Stomach smooth muscle (tissue), 2 donors: Measurements from ENCODE around the gene GPR153.

ENCODE experiments used
- H3K27ac ChIP-seq: one replicate; pipeline ENCODE4 v1.7.0; 2013; ENCODE audit warnings: mild to moderate bottlenecking, low read length, inconsistent platforms
- H3K27me3 ChIP-seq, 2 donors: one replicate each; pipeline ENCODE4 v1.7.0; 2013; ENCODE audit warnings: low read length in 2 of 2; ENCODE audit not compliant: insufficient read depth in 2 of 2, control insufficient read depth in 1 of 2
- H3K36me3 ChIP-seq, 2 donors: one replicate each; pipeline ENCODE4 v1.7.0; 2013; ENCODE audit warnings: low read length in 2 of 2; ENCODE audit not compliant: control insufficient read depth in 2 of 2, insufficient read depth in 2 of 2
- H3K4me1 ChIP-seq: one replicate; pipeline ENCODE4 v1.7.0; 2013; ENCODE audit warnings: low read length; ENCODE audit not compliant: control insufficient read depth, insufficient read depth
- H3K4me3 ChIP-seq, 2 donors: one replicate each; pipeline ENCODE4 v1.7.0; 2013; ENCODE audit warnings: low read length in 2 of 2
- H3K9ac ChIP-seq, 2 donors: one replicate each; pipeline ENCODE4 v1.7.0; 2013; ENCODE audit warnings: low read length in 2 of 2, mild to moderate bottlenecking in 1 of 2
- H3K9me3 ChIP-seq, 2 donors: one replicate each; pipeline ENCODE4 v1.7.0; 2013; ENCODE audit warnings: low read length in 2 of 2; ENCODE audit not compliant: control insufficient read depth in 2 of 2
- donor health status: healthy.
- donor health status: Pancreatic carcinoma.

Gene GPR153

GRCh38 chr1:6241107-6241886 is 19.6 kb downstream of the GPR153 start:
- no peak overlapping the region for H3K4me3 ChIP-seq
- H3K36me3 ChIP-seq, result no peaks in the 10 kb centered on the region
- peaks cover 50 to 56% of the 10 kb centered on the region in 2 donors for H3K27me3 ChIP-seq

DNA sequence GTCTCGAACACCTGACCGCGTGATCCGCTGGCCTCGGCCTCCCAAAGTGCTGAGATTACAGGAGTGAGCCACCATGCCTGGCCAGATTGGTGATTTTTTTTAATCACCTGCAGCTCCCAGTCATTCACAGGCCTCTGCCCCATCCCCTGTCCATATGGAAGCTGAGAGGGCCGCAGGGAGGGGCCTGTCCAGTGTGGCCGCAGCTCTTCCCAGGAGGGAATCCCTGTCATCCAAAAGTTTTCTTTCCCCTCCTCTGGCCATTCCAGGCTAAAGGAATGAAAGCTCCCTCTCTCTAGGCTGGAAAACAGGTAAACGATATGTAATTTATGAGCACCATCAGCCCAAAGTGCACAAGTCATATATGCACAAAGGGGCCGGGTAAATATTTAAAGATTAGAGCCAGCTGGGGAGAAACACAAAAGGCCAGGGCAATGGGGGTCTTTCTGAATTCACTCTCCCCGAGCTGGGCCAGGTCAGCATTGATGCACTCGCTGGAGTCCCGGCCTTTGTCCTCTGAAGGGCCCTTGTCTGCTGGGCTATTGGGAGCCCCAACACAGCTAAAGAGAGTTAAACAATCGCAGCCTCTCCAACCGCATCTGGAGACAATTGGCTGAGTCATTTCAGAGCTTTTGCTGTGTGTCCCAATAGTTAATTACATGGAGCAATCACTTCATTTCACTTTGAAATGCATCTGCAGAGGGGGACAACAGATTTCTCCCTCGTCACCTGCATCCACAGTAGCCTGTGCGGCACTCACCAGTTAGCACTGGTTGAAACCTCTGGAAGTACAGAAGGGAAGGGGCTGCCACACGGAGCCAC is 20.7 kb downstream of the GPR153 start:
- Histone ChIP-seq H3K27me3 (peaks cover 43 to 46% of the 10 kb centered on the region in 2 donors), H3K36me3 (no peaks in the 10 kb centered on the region), H3K9me3 (no peaks in the 10 kb centered on the region), H3K4me1 (peaks cover 14% of the 10 kb centered on the region), H3K4me3 (no peak overlapping the region), H3K27ac (no peak overlapping the region), H3K9ac (no peak overlapping the region)

More at GRCh38 chr1:6241107-6241886, 19.6 kb downstream of the GPR153 start:
- H3K4me1 ChIP-seq, result peaks cover 21% of the 10 kb centered on the region
- H3K9ac ChIP-seq, result no peak overlapping the region
- no peak overlapping the region for H3K27ac ChIP-seq
- no peaks in the 10 kb centered on the region for H3K9me3 ChIP-seq

DNA sequence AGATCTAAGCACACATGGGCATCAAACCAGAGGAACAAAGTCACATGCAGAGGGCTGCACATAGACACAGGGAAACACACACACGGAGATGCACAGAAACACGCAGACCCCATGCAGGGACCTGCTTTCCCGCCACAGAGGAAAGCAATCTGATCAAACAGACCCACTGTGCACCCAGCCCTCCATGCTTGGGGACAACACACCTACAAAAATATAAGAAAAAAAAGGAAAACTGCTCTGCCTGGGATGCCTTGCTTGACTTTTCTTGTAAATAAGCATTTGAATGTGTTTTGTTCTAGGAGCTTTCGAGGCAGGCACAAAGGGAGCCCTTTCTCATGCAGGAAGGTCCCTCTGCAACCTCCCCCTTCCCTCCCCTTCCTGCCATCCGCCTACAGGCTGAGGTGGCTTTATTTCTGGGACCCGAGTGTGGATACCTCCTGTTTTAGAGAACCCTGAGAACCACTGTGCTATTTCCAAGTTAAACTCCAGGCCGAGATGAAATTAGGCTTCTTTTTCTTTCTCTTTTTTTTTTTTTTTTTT is 21.6 kb downstream of the GPR153 start:
- H3K27me3 ChIP-seq, result peaks cover 39 to 42% of the 10 kb centered on the region in 2 donors
- H3K36me3 ChIP-seq, result peaks cover 0 to 2% of the 10 kb centered on the region in 2 donors
- H3K9me3 ChIP-seq, result no peaks in the 10 kb centered on the region
- H3K4me3 ChIP-seq, result no peak overlapping the region
- peaks cover 22% of the 10 kb centered on the region for H3K4me1 ChIP-seq
- H3K27ac ChIP-seq, result no peak overlapping the region
- no peak overlapping the region for H3K9ac ChIP-seq

- Histone ChIP-seq H3K36me3 (peaks cover 8 to 9% of the 10 kb centered on the region in 2 donors), H3K4me3 (no peak overlapping the region), H3K27ac (no peak overlapping the region), H3K9me3 (no peaks in the 10 kb centered on the region), H3K27me3 (peaks cover 21 to 25% of the 10 kb centered on the region in 2 donors), H3K4me1 (peaks cover 22% of the 10 kb centered on the region), H3K9ac (no peak overlapping the region)
These were observed 23.8 kb downstream of the GPR153 start for GRCh38 chr1:6237093-6237492.

DNA sequence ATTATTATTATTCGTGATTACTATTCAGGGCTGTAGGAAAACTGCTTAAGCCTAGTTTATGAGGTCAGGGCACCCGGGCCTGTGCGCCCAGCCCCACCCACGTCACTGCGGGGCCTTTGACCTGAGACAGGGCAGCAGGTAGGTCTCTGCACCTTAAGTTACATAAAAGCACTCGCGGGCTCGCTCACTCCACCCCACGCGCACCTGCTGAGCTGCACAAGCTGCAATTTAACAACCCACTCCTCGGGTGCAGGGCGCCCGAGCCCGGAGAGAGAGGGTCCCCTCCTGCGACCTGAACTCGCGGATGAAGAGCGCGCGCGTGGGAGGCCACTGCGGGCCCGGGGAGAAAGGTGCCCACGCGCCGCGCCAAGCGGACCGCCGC is 25.6 kb downstream of the GPR153 start:
- Histone ChIP-seq H3K4me1 (peaks cover 12% of the 10 kb centered on the region), H3K4me3 (peak overlapping the region; percentile 81 to 87), H3K9me3 (no peaks in the 10 kb centered on the region), H3K27ac (no peak overlapping the region), H3K9ac (peak overlapping the region; percentile 71 to 73), H3K27me3 (peaks cover 5 to 13% of the 10 kb centered on the region in 2 donors), H3K36me3 (peaks cover 14 to 21% of the 10 kb centered on the region in 2 donors)

DNA sequence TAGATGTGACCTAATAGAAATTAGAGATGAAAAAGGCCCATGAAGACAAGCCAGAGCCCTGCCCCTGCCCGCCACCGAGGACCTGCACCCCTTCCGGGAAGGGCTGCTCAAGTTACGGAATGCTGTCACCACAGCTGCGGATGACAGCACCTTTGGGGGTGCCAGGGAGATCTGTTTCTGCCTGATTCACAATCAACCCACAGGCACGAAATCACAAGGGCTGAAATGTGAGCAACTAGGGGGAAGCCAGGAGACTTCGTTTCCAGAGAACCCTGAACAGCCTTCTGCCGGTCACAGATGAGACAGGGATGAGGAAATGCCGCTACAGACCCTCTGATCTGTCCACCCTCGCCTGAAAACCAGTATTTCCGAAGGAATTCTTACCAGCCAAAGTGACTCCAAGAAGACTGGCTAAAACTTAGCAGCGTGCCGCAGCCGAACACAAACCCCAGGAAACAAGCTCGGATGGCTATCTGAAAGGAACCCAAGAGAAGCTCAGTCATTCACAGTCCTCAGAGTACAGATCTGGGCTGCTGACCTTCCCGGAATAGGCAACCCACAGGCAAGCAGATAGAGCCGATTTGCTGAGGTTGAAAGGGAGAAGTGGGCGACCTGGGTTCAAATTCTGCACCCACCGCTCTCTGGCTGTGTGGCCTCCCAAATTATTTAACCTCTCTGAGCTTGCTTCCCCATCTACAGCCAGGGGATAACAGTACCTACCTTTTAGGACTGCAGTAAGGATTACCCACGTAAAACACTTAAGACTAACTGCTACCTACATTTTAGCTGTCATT is 26.2 kb downstream of the GPR153 start:
- Histone ChIP-seq H3K4me1 (peaks cover 12% of the 10 kb centered on the region), H3K9me3 (no peaks in the 10 kb centered on the region), H3K4me3 (peak overlapping the region; percentile 81 to 87), H3K9ac (peak overlapping the region; percentile 71 to 73), H3K27me3 (peaks cover 0 to 9% of the 10 kb centered on the region in 2 donors), H3K36me3 (peaks cover 18 to 23% of the 10 kb centered on the region in 2 donors), H3K27ac (no peak overlapping the region)

GRCh38 chr1:6233376-6233775 is 27.5 kb downstream of the GPR153 start:
- peaks cover 19 to 25% of the 10 kb centered on the region in 2 donors for H3K36me3 ChIP-seq
- no peaks in the 10 kb centered on the region for H3K9me3 ChIP-seq
- no peak overlapping the region for H3K9ac ChIP-seq
- no peaks in the 10 kb centered on the region for H3K27me3 ChIP-seq
- no peak overlapping the region for H3K4me3 ChIP-seq
- peaks cover 12% of the 10 kb centered on the region for H3K4me1 ChIP-seq
- no peak overlapping the region for H3K27ac ChIP-seq

GRCh38 chr1:6225651-6226050 is 35.2 kb downstream of the GPR153 start:
- no peak overlapping the region for H3K9ac ChIP-seq
- H3K36me3 ChIP-seq, result peaks cover 32 to 39% of the 10 kb centered on the region in 2 donors
- H3K4me3 ChIP-seq, result no peak overlapping the region
- no peaks in the 10 kb centered on the region for H3K4me1 ChIP-seq
- H3K9me3 ChIP-seq, result no peaks in the 10 kb centered on the region
- H3K27ac ChIP-seq, result no peak overlapping the region
- no peaks in the 10 kb centered on the region for H3K27me3 ChIP-seq

DNA sequence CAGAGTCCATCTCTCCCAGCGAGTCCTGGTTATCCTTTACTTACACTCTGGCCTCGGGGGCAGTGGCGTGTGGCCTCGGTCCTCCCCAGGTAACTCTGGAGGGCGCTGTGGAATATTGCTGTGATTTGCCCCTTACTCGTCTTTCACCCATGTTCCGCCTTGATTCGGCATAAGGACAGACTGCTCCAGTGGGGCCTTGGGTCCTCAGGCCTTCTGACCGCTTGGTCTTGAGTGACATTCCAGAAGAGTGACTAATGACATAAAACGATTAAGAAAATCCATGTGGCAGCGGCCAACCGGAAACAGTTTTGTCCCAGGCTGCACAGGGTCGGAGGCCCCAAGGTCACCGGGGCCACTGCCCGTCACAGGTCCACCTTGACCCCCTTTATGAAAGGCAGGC is 36.2 kb downstream of the GPR153 start:
- Histone ChIP-seq H3K36me3 (peaks cover 33 to 39% of the 10 kb centered on the region in 2 donors), H3K9ac (no peak overlapping the region), H3K9me3 (no peaks in the 10 kb centered on the region), H3K27me3 (no peaks in the 10 kb centered on the region), H3K4me3 (no peak overlapping the region), H3K27ac (no peak overlapping the region), H3K4me1 (no peaks in the 10 kb centered on the region)

- Histone ChIP-seq H3K27ac (no peak overlapping the region), H3K4me1 (no peaks in the 10 kb centered on the region), H3K4me3 (no peak overlapping the region), H3K9me3 (no peaks in the 10 kb centered on the region), H3K27me3 (no peaks in the 10 kb centered on the region), H3K36me3 (peaks cover 32 to 37% of the 10 kb centered on the region in 2 donors), H3K9ac (no peak overlapping the region)
These were observed 37.3 kb downstream of the GPR153 start for GRCh38 chr1:6223617-6224016.
